ENCODE data around the gene TNPO3.
"Not testable (repeated sequence)": the region's sequence is repeated elsewhere in the genome, so short reads cannot be mapped to it uniquely, and the experiment has no call there.

The TNPO3 gene

DNA sequence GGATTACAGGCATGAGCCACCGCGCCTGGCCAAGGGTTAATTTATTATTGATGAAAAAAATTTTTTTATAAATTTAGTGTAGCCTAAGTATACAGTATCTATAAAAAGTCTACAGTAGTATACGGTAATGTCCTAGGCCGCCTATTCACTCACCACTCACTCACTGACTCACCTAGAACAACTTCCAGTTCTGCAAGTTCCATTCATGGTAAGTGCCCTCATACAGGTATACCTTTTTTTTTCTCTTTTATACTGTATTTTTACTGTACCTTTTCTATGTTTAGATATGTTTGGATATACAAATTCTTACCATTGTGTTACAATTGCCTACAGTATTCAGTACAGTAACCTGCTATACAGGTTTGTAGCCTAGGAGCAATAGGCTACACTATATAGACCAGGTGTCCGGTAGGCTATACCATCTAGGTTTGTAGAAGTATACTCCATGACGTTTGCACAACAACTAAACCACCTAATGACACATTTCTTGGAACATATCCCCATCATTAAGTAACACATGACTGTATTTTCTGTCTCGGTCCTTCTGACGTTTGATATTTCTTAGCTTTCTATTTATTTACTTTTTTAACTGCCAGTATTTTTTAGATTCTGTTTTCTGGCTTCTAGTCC is 93.8 kb downstream of the TNPO3 start:
- DNase-seq (ENCODE audit: low spot score), result no peak

DNA sequence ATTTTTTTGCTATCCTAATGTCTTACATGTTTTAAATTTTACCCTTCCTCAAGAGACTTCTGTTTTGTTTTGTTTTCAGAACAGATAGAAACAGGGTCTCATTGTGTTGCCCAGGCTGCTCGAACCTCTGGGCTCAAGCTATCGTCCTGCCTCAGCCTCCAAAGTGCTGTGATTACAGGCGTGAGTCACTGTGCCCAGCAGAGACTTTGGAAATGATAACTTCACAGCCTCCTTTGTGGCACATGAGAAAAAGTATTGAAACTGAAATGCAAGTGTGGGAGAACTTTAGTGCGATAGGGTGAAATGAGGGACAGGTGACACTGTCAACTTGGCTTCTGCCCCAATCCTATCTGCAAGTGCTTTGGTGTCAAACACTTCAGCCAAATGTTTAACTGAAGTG is 95.6 kb downstream of the TNPO3 start:
- DNase-seq (ENCODE audit: low spot score), result no peak

DNA sequence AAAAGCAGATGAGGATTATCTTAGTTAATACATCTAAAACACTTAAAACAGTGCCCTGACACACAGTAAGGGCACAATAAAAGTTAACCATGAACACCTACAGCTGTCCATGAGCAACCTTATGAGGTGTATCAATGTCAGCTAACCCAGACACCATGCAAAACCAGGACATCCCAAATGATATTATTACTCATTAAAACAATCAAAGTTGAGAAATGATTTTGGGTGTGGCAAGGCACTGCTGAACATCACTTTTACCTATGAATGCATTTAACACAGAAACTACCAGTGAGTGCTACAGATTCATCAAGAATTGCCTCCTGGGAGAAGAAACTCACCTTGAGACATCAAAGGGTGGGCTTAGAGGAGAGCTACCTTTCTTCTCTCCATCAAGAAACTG is 98.9 kb downstream of the TNPO3 start:
- DNase-seq (ENCODE audit: low spot score), result no peak

DNA sequence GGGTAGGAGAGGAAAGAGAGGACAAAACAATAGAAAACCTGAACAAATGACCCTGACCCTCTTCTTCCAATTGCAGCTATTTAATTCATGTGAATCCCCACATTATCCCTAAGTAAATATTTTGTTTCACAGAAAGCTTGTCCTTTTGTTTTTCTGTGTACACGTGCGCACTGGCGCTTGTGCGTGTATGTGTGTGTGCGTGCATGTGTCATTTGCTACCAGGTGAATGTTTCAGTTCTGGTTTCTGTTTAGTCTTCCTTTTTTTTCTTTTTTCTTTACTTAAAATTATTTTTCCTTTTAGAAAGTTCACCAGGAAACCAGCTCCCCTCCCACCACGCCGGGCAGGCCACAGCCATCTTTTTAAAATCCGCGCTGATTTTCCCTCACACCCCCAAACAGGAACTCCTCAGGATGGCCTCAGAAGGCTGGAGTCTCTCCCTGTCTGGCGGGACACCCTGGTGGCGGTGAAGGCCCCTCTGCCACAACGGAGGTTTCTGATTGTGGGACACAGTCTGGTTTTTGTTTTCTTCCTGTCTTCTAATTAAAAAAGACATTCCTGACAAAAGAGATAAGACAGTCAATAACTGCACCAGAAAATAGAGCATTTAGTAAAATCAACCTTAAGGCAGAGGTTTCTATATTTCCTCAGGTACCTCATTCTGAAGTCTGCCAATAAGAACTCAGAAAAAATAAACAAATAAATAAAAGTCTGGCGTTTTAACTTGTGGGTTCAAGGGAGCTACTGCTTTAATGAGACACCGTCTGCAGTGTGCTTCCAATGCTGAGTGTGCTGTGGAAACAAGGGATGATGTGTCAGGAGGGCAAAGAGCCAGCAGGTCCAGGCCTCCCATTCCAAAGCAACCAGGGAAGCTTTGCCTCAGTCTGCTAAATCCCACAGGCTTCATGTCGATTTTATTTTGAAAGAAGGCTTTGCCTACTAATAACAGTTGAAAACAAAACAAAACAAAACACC is 99.8 kb downstream of the TNPO3 start:
- DNase-seq (ENCODE audit: low spot score), result no peak

DNA sequence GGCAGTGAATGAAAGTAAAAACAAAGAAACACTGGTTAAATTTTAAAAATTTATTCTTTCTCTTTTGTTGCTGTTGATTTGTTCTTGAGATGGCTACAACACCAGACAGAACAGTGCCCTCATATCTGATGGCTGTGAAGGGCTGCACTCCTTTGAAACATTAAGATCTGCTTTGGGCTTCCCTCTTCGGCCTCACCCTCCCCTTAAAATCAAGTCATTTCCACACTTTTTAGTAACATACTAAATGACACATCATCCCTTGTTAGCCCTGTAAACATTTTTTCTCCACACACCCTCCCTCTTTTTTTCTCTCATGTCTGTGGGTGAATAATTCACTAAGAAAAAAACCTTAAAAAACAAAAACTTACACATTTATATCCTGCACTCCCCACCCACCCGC is 100.8 kb downstream of the TNPO3 start:
- no peak for DNase-seq (ENCODE audit: low spot score)

DNA sequence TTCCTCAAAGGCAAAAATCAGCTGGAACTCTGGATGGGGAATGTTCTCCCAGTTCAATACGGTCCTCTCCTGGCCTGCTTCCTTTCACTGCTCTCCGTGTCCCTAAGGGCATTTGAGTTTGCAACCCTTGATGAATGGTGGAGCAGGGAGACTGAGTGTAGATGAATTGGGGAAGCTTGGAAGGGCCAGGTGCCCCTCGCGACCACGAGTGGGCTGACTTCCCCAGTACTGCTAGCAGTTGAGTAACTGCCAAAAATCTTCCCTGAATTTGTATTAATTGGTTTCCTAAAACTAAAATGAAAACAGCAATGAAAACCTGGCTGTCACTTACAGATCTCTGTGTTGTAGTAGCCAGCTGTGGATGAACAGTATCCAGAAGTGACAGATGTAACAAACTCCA is 103.6 kb downstream of the TNPO3 start:
- DNase-seq (ENCODE audit: low spot score), result no peak

DNA sequence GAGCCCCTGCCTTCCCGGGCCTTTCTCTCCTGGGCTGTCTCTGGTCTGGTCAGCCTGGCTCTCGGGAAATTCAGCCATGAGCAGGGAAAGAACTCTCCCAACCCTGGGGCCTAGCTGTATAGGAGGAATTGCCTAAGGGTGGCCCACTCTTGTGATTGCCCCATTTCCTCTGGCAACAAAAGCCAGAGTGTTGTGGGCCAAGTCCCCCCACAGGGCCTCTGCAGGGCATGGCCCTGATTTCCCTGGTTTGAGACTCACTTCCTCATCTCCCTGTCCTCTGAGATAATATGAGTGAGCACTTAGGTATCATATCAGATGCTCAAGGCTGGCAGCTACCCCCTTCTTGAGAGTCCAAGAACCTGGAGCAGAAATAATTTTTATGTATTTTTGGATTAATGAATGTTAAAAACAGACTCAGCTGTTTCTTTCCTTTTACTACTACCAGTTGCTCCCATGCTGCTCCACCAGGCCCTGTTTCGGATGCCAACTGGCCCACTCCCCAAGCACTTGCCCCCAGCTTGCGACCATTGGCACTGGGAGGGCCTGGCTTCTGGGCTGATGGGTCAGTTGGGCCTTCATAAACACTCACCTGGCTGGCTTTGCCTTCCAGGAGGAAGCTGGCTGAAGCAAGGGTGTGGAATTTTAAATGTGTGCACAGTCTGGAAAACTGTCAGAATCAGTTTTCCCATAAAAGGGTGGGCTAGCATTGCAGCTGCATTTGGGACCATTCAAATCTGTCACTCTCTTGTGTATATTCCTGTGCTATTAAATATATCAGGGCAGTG is 105.7 kb downstream of the TNPO3 start:
- no peak for DNase-seq (ENCODE audit: low spot score)

DNA sequence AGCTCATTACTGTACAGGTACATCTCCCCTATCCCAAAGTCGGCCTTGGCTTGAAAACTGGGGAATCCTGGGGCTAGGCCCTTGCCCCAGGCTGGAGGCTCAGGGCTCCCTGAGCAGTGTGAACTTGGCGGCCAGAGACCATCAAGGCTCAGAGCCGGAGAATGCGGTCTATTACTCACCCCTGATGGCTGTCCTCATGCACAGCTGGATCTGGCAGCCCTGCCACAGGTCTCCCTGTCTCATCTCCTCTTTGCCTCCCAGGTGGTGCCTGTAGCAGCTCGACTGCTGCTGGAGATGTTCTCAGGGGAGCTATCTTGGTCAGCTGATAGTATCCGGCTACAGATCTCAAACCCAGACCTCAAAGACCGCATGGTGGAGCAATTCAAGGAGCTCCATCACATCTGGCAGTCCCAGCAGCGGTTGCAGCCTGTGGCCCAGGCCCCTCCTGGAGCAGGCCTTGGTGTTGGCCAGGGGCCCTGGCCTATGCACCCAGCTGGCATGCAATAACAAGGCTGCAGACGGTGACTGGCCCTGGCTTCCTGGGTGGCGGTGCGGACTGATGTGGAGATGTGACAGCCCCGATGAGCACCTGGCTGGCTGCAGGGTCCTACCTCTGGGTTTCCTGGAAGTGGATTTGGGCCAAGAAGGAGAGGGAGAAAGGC is 106.5 kb downstream of the TNPO3 start:
- no peak for DNase-seq (ENCODE audit: low spot score)

DNA sequence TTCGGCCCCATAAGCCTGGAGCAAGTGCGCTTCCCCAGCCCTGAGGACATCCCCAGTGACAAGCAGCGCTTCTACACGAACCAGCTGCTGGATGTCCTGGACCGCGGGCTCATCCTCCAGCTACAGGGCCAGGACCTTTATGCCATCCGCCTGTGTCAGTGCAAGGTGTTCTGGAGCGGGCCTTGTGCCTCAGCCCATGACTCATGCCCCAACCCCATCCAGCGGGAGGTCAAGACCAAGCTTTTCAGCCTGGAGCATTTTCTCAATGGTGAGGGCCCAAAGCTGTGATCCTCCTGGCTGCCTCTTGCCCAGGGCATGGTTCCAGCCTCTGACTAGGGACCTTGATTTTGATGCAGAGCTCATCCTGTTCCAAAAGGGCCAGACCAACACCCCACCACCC is 107.1 kb downstream of the TNPO3 start:
- no peak for DNase-seq (ENCODE audit: low spot score)

DNA sequence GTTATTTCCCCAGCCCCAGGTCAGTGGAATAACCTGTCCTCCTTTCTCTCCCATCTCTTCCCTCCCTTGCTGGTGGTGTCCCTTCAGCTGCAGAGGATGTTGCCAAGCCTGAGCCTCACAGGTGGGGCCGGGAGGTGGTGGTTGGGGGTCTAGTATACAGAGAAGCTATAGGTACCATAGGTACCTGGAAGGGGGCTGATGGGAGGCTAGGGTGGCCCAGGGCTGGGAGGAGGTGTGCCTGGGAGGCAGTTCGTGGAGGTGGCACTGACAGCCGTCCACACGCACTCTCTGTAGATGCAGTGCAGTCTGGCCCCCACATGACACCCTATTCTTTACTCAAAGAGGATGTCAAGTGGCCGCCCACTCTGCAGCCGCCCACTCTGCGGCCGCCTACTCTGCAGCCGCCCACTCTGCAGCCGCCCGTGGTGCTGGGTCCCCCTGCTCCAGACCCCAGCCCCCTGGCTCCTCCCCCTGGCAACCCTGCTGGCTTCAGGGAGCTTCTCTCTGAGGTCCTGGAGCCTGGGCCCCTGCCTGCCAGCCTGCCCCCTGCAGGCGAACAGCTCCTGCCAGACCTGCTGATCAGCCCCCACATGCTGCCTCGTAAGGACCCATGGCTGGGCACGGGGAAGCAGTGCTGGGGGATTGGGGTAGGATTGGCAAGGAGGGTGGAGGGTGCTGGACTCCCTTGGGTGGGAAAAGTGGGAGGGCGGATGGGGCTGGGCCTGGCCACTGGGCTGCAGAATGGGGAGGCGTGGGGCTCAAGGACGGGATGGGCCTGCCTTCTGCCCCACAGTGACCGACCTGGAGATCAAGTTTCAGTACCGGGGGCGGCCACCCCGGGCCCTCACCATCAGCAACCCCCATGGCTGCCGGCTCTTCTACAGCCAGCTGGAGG is 107.7 kb downstream of the TNPO3 start:
- no peak for DNase-seq (ENCODE audit: low spot score)

DNA sequence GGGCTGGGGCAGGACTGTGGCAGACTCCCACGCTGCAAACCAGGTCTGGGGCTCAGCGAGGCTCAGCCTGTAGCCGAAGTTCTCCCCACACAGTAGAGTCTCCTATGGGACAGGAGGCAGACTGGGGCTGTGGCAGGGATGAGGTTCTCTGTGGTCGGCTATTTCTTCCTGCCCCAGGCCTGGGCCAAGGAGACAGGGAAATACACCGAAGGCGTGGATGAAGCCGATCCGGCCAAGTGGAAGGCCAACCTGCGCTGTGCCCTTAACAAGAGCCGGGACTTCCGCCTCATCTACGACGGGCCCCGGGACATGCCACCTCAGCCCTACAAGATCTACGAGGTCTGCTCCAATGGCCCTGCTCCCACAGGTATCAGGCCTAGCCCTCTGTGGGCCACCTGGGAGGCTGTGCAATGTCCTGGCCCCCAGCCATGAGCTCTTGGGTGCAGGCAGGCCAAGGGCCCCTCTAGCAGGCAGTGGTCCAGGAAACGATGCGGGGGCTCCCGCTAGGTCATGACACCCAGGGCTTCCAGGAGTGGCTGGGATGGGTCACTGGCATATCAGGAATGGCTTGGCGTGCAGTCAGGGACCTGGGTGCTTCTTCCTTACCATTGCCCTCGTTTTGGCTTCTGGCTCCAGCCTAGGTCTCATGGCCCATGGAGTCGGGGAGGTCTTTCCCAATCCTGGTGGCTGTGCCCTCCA is 109.1 kb downstream of the TNPO3 start:
- DNase-seq (ENCODE audit: low spot score), result no peak

DNA sequence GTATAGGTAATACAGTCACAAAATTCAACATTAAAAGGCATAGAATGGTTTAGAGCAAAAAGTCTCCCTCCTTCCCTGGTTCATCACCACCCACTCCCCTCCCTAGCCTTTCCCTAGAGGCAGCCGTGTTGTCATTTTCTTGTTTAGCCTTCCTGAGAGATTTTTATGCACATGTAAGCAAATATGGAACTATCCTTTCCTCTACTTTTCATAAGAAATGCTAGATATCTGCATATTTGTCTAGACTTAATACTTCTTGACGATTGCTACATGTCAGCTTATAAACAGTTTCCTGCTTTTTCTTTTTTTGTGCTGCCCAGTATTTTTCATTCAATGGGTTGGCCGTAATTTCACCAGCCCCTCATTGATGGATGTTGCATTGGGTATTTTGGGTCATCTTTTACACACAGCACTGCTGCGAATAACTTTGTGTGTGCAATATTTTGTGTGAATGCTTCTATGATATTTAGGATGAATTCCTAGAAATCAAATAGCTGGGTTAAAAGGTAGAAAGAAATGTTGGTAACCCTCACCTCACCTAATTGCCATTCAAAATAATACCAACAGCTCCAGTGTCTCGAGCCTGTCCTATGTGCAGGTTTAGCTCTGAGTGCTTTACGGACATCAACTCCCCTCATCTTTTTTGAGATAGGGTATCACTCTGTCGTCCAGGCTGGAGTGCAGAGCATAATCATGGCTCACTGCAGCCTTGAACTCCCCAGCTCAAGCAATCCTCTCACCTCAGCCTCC is 110.2 kb downstream of the TNPO3 start:
- DNase-seq (ENCODE audit: low spot score), result no peak

DNA sequence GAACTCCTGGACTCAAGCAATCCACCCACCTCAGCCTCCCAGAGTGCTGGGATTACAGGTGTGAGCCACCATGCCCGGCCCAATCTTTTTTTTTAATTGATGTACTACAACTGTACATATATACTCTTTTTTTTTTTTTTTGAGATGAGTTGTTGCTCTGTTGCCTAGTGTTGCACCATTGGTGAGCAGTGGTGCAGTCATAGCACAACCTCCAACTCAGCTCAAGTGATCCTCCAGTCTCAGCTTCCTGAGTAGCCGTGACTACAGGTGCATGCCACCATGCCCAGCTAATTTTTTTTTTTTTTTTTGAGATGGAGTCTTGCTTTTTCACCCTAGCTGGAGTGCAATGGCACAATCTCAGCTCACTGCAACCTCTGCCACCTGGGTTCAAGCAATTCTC is 111.7 kb downstream of the TNPO3 start:
- not testable (repeated sequence) for DNase-seq (ENCODE audit: low spot score)

DNA sequence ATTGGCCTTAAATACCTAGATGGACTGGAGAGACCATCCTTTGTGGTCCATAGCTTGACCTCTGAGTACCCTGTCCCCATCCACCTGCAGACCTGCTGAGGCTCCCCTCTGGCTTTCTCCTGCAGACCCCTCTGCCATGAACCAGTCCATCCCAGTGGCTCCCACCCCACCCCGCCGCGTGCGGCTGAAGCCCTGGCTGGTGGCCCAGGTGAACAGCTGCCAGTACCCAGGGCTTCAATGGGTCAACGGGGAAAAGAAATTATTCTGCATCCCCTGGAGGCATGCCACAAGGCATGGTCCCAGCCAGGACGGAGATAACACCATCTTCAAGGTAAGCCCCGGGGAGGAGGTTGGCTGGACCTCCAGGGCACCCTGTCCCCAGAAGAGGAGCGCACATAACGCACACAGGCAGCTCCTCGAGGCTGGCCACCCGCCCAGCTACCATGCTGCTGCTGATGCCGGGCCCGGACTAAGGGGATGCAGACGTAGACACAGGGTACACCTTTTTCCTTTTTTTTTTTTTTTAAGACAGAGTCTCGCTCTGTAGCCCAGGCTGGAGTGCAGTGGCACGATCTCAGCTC is 112.9 kb downstream of the TNPO3 start:
- DNase-seq (ENCODE audit: low spot score), result no peak

DNA sequence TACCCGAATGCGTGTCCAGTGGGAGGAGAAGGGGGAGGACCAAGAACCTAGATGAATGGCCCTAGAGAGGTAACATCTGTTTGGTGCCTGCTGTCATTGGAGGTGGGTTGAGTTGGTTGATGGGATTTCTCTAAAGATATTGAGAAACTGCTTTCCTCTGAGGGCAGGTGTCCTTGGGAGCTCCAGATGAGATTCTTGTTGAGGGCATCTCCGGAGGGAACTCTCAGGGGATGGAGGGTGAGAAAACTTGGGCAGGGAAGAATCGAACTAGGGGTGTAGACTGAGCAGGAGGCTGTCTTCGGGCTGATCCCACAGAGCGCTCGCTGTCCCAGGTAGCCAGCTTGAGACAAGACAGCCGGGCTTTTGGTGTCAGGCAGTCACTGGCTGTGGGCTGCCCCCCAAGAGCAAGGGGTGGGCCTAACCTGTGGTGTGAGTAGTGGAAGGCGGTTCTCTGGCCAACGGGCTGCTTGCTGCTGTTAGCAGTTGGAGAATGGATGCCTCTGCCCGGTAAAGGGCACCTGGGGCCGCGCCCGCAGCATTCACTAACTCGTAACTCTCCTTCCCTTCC is 113.5 kb downstream of the TNPO3 start:
- no peak for DNase-seq (ENCODE audit: low spot score)

DNA sequence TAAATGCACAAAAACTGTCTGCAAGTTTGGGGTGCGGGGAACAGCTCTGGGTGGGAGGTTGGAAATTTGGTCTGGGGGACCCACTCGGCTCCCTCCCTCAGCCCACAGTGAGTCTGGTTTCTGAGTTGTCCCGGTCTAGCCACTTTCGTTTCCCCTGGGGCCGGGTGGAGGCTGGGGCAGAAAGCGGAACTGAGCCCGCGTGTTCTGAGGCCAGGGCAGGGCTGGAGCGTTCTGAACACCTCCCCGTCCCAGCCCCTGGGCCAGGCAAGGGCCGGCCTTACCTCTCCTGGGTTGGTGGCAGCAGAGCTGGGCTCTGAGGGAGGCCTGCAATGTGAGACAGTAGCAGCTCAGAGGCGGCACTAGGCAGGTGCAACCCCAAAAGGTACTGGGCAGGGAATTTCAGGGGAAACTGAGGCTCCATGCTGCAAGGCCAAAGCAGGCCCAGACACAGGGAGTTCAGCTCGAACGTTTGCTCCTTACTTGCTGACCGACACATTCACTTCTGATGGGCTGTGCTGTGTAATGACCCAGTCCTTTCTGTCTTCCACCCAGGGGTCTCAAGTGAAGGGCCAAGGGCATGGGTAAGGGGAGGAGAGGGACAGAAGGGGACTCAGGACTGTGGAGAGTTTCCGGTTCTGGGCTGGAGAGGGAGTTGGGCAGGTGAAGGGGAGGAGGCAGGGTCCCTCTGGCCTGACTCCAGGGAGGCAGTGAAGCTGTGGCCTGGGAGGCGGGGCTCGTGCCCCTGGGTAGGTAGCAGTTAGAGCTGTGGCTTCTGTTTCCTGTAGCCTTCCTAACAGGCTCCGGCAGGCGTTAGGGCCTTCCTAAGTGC is 114.2 kb downstream of the TNPO3 start:
- peak; percentile 31 for DNase-seq (ENCODE audit: low spot score)

DNA sequence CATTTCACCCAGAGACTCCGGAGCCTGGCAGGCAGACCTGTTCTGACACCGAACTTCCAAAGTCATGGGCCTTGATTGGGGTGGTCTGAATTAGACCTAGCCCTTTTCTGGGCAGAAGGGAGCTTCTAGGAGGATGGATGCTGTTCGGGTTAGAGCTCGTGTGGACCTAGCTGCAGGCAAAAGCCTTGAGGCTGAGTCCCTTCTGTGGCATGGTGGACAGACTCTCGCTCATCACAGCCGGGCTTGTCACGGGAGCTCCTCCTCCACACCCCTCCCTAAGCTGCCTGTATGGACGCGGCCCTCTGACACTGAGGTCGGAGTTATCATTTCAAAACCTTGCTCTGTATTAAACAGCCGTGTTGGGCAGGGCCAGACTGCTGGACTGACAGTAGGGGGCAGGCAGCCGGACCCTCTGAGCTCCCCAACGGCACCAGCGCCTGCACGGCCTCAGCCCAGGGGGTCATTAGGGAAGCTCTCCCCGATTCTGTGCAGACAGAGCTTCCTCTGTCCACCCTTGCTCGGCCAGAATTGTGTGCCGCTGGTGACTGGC is 115.0 kb downstream of the TNPO3 start:
- DNase-seq (ENCODE audit: low spot score), result no peak

All from CD4-positive, alpha-beta T cell treated with Interleukin-15 for 4 hours (primary cell).